Activated CD8-positive, alpha-beta memory T cell treated with anti-CD3 and anti-CD28 coated beads, Interleukin-2, amount 50 U/mL, for 1 hour (primary cell): ENCODE measurements around the gene BTF3L4.

Source experiments
- DNase-seq: peaks from one replicate; pipeline ENCODE4 v3.0.0-alpha.2; 2020; ENCODE audit errors: extremely low read depth

Gene BTF3L4

DNA sequence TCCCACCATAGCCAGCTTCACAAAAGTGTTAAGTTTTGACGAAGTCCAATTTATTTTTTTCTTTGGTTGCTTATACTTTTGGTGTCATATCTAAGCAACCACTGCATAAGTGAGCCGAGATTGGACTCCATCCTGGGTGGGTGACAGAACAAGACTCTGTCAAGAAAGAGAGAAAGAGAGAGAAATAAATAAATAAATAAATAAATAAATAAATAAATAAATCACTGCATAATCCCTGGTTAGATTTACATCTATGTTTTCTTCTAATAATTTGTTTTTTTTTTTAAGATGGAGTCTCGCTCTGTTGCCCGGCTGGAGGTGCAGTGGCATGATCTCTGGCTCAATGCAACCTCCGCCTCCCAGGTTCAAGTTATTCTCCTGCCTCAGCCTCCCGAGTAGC is 67.5 kb downstream of the BTF3L4 start:
- no peak for DNase-seq

DNA sequence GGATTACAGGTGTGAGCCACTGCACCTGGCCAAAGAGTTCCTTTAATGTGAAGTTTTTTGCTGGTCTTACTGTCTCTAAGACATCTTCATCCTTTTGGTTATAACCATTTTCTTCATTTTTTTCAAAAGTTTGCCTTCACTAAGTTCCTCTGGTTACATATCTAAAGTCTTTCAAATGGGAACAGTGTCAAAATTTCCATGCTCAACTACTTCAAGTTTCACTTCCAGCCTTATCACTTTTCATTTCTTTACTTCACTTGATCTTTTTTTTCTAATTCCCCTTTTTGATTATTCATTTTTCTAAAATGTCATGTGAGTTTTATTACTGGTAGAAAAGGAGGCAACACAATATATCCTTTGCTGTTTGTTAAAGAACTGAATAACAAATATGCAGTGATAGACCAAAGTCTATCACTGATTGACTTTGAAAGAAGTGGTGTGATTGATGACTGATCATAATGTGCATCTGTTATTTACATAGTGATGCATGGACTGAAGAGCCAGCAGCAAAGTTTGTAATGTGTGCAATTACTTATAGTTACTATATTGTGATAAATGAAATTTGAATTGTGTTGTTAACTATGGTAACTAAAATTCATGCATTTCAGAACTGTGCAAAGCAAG is 69.8 kb downstream of the BTF3L4 start:
- DNase-seq, result no peak

DNA sequence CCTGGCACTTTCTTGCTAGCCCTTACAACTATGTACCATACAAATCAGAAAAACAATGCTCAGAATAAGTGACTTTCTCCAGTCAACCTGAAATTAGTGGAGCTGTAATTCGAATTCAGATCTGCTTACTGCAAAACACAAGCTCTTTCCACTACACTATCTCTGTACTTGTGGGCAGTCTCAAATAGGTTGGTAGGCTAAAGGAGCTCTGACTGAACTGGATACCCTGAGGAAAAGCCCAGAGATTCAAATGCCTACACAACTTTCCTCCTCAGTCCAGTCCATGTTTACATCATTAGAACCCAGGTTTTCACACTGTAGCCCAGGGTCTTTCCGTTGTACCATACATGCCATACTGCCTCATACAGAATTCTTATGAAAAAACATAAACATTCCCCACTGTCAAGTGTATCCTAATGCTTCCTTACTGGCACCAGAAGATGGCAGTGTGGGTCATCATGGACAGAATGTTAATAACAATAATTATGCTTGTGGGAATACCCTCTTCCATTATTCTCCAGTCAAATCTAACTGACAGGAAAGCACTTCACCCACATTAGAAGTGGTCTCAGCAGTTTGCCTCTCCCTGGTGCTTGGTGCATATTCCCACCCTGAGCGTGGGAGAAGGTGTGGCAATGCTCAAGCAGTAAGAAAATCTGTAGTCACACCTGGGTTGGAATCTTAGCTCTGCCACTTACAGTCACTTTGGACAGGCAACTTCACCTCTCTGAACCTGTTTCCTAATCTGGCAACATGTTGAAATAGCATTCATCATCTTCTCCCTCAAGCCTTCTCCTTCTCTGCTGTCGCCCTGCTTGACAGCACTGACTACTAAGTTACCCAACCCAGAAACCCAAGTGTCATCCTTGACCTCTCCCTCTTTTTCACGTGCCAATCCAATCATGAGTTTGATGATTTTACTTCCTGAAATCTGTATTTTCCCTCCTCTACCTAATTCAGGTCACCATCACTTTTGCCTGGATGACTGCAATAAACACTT is 71.4 kb downstream of the BTF3L4 start:
- no peak for DNase-seq

DNA sequence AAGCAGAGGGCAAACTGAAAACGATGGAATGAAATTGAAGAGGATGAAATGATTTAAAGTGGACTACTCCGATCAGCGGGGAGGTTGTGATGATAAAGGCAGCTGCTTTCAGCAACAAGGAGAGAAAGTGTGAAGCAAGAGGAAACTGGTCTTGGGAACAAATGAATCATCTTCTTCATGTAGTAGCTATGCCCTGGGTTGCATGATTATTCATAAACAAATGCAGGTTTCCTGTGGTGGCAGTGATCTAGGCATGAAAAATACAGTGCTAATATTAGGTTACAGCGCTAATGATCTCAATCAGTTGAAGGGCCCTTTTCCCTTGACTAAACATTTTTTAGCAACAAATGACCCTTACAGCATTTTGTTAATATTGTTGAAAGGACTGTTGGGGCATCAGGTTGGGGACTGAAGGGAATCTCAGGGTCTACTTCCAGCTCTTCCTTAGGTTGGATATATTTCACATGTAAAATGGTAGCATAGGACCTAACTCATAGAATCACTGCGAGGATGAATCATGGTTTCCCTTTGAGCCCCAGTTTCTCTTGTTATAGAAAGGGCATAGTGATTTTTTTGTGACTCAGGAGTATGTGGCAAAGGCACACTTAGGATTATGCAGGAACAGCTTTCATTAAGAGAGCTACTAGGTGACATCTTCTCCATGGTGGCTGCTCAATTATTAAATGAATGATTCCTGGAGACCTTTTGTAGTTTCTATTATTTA is 83.9 kb downstream of the BTF3L4 start:
- DNase-seq, result no peak
